HepG2 (cell line): ENCODE measurements around the gene ABCG8. TPM values are rescaled to one million over a fixed set of nuclear protein-coding genes. Genes with fewer than 3 reads are reported as not detected.

Experiments used
- ATAC-seq: fragments of 200-7000 bp; cut with Tn5 transposase; 3 replicates; pipeline ENCODE4 v1.9.1; 2020; ENCODE audit warnings: mild to moderate bottlenecking, moderate library complexity
- BruUV-seq: library from RNA; stranded (reverse); fragments of 400-500 nt; replicated peaks from 2 replicates; lab custom pipeline; 2021; lab: Mats Ljungman, UMichigan
- CTCF ChIA-PET: fragments of 300-600 bp; formaldehyde crosslinking; extraction: SDS; loops from one replicate; lab custom pipeline; 2021; ENCODE audit warnings: low total read pairs, inconsistent platforms, low intra/inter-chr PET ratio; lab: Yijun Ruan, JAX
- POLR2A ChIA-PET: fragments of 350-600 bp; sonication (Branson Sonifier 250); formaldehyde crosslinking; loops from one replicate; lab custom pipeline; 2020; ENCODE audit warnings: antibody characterized with exemption, inconsistent platforms; lab: Yijun Ruan, JAX
- DNase-seq: peaks from one replicate; pipeline ENCODE4 v3.0.0-alpha.2; 2015; ENCODE audit warnings: low spot score
- FAIRE-seq: peaks from 3 replicates; lab custom pipeline; 2011; peaks lifted over from hg19 to GRCh38; lab: Jason Lieb, UNC
- H2AFZ ChIP-seq: one replicate; pipeline ENCODE4 v1.6.1; 2011; ENCODE audit warnings: low read length, inconsistent platforms
- H3K27ac ChIP-seq: fragments of 300-600 bp; 3 replicates; pipeline ENCODE4 v1.8.0; 2011; ENCODE audit warnings: mixed run types, mild to moderate bottlenecking, mixed read lengths, low read length, inconsistent platforms; ENCODE audit not compliant: insufficient read depth; ENCODE audit errors: extremely low read length
- H3K27me3 ChIP-seq, 2 experiments: fragments of 200-600 bp in 1 of 2; 2 replicates in 1 of 2; 3 replicates in 1 of 2; pipeline versions ENCODE4 v1.6.0 to v1.8.0; 2011; ENCODE audit warnings: low read length in 2 of 2, mild to moderate bottlenecking in 2 of 2, moderate library complexity in 2 of 2, inconsistent platforms in 1 of 2; ENCODE audit not compliant: insufficient read depth in 2 of 2, control insufficient read depth in 1 of 2
- H3K36me3 ChIP-seq, 2 experiments: fragments of 200-600 bp in 1 of 2; replicated peaks in 1 of 2; 2 replicates in 1 of 2; 3 replicates in 1 of 2; pipeline versions ENCODE4 v1.5.1 to v1.8.0; 2011; ENCODE audit warnings: low read length in 2 of 2, inconsistent platforms in 1 of 2; ENCODE audit not compliant: insufficient read depth in 2 of 2, control insufficient read depth in 1 of 2
- H3K4me1 ChIP-seq: 2 replicates; pipeline ENCODE4 v1.5.1; 2012; ENCODE audit warnings: low read length, inconsistent platforms; ENCODE audit not compliant: insufficient read depth
- H3K4me2 ChIP-seq: 2 replicates; pipeline ENCODE4 v1.6.0; 2011; ENCODE audit warnings: low read depth, low read length, inconsistent platforms
- H3K4me3 ChIP-seq, 3 experiments: fragments of 200-600 bp in 1 of 3; sonication (generic), shearing (Covaris generic) in 1 of 3; replicated peaks in 1 of 3; 2 replicates each; pipeline ENCODE4 v1.5.1; 2011 to 2016; ENCODE audit warnings: low read length in 3 of 3, inconsistent platforms in 2 of 3, low read depth in 2 of 3, mild to moderate bottlenecking in 2 of 3, control low read depth in 1 of 3, mixed read lengths in 1 of 3; ENCODE audit not compliant: insufficient read depth in 1 of 3
- H3K79me2 ChIP-seq: one replicate; pipeline ENCODE4 v1.6.1; 2011; ENCODE audit warnings: low read length, inconsistent platforms; ENCODE audit not compliant: insufficient read depth
- H3K9ac ChIP-seq: 2 replicates; pipeline ENCODE4 v1.6.0; 2011; ENCODE audit warnings: mild to moderate bottlenecking, low read depth, low read length, inconsistent platforms; ENCODE audit not compliant: insufficient read depth
- H3K9me3 ChIP-seq: 2 replicates; pipeline ENCODE4 v1.5.1; 2012; ENCODE audit warnings: mild to moderate bottlenecking, low read length
- H4K20me1 ChIP-seq: 2 replicates; pipeline ENCODE4 v1.6.0; 2011; ENCODE audit warnings: inconsistent platforms, mild to moderate bottlenecking, low read length, moderate library complexity; ENCODE audit not compliant: insufficient read depth
- GABPA ChIP-seq, 2 experiments: IDR thresholded peaks; 2 replicates each; pipeline ENCODE4 v1.6.1; 2011 to 2016; ENCODE audit warnings: low read depth in 2 of 2, low read length in 1 of 2, missing biosample characterization in 1 of 2, missing genetic modification characterization in 1 of 2
- HNF1A ChIP-seq, 2 experiments: sonication (generic) in 1 of 2; formaldehyde crosslinking in 1 of 2; IDR thresholded peaks; 2 replicates each; pipeline versions ENCODE4 v1.4.0 to v1.6.1; 2016 to 2020; ENCODE audit warnings: borderline replicate concordance in 1 of 2, low read depth in 1 of 2, mild to moderate bottlenecking in 1 of 2, missing genetic modification reagents in 1 of 2
- NFAT5 ChIP-seq: sonication (generic); formaldehyde crosslinking; IDR thresholded peaks from 2 replicates; pipeline ENCODE4 v1.4.0; 2020; ENCODE audit warnings: missing genetic modification reagents
- RBFOX2 ChIP-seq: fragments of 200-400 bp; formaldehyde crosslinking; IDR thresholded peaks from 2 replicates; pipeline ENCODE4 v1.6.1; 2017; ENCODE audit warnings: low read depth, mild to moderate bottlenecking, low read length
- RXRA ChIP-seq: sonication (generic); formaldehyde crosslinking; IDR thresholded peaks from 2 replicates; pipeline ENCODE4 v1.5.1; 2020; ENCODE audit warnings: missing genetic modification reagents
- TCF12 ChIP-seq, 2 experiments: fragments of 450-650 bp in 1 of 2; sonication (generic) in 1 of 2; formaldehyde crosslinking in 1 of 2; IDR thresholded peaks; 2 replicates each; pipeline versions ENCODE4 v1.6.1 to v1.8.0; 2017 to 2022; ENCODE audit warnings: antibody characterized with exemption in 1 of 2, mild to moderate bottlenecking in 1 of 2, missing genetic modification reagents in 1 of 2, moderate library complexity in 1 of 2
- ZFP37 ChIP-seq: sonication (generic); formaldehyde crosslinking; IDR thresholded peaks from 2 replicates; pipeline ENCODE4 v1.4.0; 2020; ENCODE audit warnings: missing genetic modification reagents, borderline replicate concordance
- ZNF275 ChIP-seq: sonication (generic); formaldehyde crosslinking; IDR thresholded peaks from 2 replicates; pipeline ENCODE4 v1.8.0; 2022; ENCODE audit warnings: missing genetic modification reagents, mild to moderate bottlenecking, inconsistent platforms, borderline replicate concordance
- ZNF382 ChIP-seq: sonication (generic); formaldehyde crosslinking; IDR thresholded peaks from 2 replicates; pipeline ENCODE4 v1.5.0; 2020; ENCODE audit warnings: missing genetic modification reagents, mild to moderate bottlenecking, borderline replicate concordance
- ZNF672 ChIP-seq: sonication (generic); formaldehyde crosslinking; IDR thresholded peaks from 2 replicates; pipeline ENCODE4 v1.8.1; 2022; ENCODE audit warnings: missing genetic modification reagents
- ZNF720 ChIP-seq: sonication (generic); formaldehyde crosslinking; IDR thresholded peaks from 2 replicates; pipeline ENCODE4 v1.4.0; 2020; ENCODE audit warnings: missing genetic modification reagents
- ZNF891 ChIP-seq: sonication (generic); formaldehyde crosslinking; IDR thresholded peaks from 2 replicates; pipeline ENCODE4 v1.5.0; 2020; ENCODE audit warnings: mild to moderate bottlenecking, missing genetic modification reagents
- WGBS: methylation state at CpG from one replicate; pipeline ENCODE4 v1.1.6; 2017; ENCODE audit warnings: low lambda C conversion rate; 5-methylcytosine and 5-hydroxymethylcytosine counted together
- in situ Hi-C: cut with HindIII; loops from 2 replicates; pipeline ENCODE4 v1.10.0; 2017; ENCODE audit warnings: low pct_unique_long_range_greater_than_20kb; ENCODE audit not compliant: extremely low pct_ligation_motif_present
- intact Hi-C: fragments of 100-400 bp; cut with micrococcal nuclease; formaldehyde crosslinking; loops from one replicate; pipeline ENCODE4 v1.10.0; 2022; ENCODE audit not compliant: unreplicated experiment
- polyA plus RNA-seq, 8 experiments: library from polyadenylated mRNA; depleted of rRNA in 3 of 8; stranded (reverse) in 7 of 8; unstranded in 1 of 8; fragments of >200 nt; fragmentation: Illumina TruSeq in 4 of 8; extraction: Trizol in 4 of 8; gene quantifications; 2 replicates each; pipeline versions ENCODE4 v1.2.1 to v1.2.3, GENCODE V29; 2011 to 2016; ENCODE audit warnings: low read depth in 4 of 8, missing spikeins in 1 of 8, mixed read lengths in 1 of 8; ENCODE audit not compliant: insufficient read depth in 1 of 8
- total RNA-seq, 5 experiments: library from RNA; depleted of rRNA; stranded (reverse); fragments of >200 nt; fragmentation: Illumina TruSeq; extraction: Trizol; gene quantifications; 2 replicates each; pipeline ENCODE4 v1.2.3, GENCODE V29; 2016; ENCODE audit warnings: low read depth in 1 of 5

The ABCG8 gene
- total and polyA plus RNA-seq, 2 of the 13 experiments (the other 11 are each of a cell fraction or from before 2014, with no cell fraction given), result 8.1 to 8.8 TPM

- Histone ChIP-seq H3K79me2 (no peaks in the 10 kb centered on the region), H3K36me3 (no peaks in the 10 kb centered on the region), H3K4me1 (peaks cover 66% of the 10 kb centered on the region), H4K20me1 (no peaks in the 10 kb centered on the region), H3K27me3 (no peaks in the 10 kb centered on the region), H3K4me2 (no peak overlapping the region), H3K9ac (no peak overlapping the region), H3K4me3 (no peak overlapping the region), H3K9me3 (no peaks in the 10 kb centered on the region), H2AFZ (no peak overlapping the region), H3K27ac (no peak overlapping the region)
- in situ Hi-C loops (no loop called here), intact Hi-C loops (no loop called here)
- POLR2A ChIA-PET, result no interaction called here
- CTCF ChIA-PET, result no interaction called here
- no peak for FAIRE-seq
- WGBS, result 100% methylated on average over 1 of the region's 1 CpG
- ATAC-seq, result no peak
- no TSS peak for BruUV-seq
- no peak for DNase-seq
- TF ChIP-seq ZNF672 (CRISPR knock-in tag) (no peak), RXRA (CRISPR knock-in tag) (no peak), ZNF720 (CRISPR knock-in tag) (no peak), ZNF275 (CRISPR knock-in tag) (no peak), GABPA (IDR thresholded peaks at IDR 0.05; ENCODE audit: low read depth, low read length) (no peak), GABPA (CRISPR knock-in tag; IDR thresholded peaks at IDR 0.05; ENCODE audit: low read depth) (no peak), ZNF891 (CRISPR knock-in tag) (no peak), HNF1A (IDR thresholded peaks at IDR 0.05; ENCODE audit: low read depth) (no peak), HNF1A (CRISPR knock-in tag; IDR thresholded peaks at IDR 0.05; ENCODE audit: borderline replicate concordance) (no peak), TCF12 (IDR thresholded peaks at IDR 0.05) (no peak), TCF12 (CRISPR knock-in tag; IDR thresholded peaks at IDR 0.05) (no peak), ZFP37 (no peak), RBFOX2 (no peak), NFAT5 (CRISPR knock-in tag) (no peak), ZNF382 (no peak)
These were observed 35.7 kb upstream of the ABCG8 start for GRCh38 chr2:43803113-43803512.
